AG08395 (cell line): ENCODE results near the gene RTF2.
A peak's percentile ranks its signal among the peaks of the same experiment; 100 is the strongest.

Experiments
- DNase-seq: peaks from one replicate; pipeline ENCODE4 v3.0.0; 2012; ENCODE audit warnings: mixed read lengths, low spot score

RTF2 gene, protein sequence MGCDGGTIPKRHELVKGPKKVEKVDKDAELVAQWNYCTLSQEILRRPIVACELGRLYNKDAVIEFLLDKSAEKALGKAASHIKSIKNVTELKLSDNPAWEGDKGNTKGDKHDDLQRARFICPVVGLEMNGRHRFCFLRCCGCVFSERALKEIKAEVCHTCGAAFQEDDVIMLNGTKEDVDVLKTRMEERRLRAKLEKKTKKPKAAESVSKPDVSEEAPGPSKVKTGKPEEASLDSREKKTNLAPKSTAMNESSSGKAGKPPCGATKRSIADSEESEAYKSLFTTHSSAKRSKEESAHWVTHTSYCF

DNA sequence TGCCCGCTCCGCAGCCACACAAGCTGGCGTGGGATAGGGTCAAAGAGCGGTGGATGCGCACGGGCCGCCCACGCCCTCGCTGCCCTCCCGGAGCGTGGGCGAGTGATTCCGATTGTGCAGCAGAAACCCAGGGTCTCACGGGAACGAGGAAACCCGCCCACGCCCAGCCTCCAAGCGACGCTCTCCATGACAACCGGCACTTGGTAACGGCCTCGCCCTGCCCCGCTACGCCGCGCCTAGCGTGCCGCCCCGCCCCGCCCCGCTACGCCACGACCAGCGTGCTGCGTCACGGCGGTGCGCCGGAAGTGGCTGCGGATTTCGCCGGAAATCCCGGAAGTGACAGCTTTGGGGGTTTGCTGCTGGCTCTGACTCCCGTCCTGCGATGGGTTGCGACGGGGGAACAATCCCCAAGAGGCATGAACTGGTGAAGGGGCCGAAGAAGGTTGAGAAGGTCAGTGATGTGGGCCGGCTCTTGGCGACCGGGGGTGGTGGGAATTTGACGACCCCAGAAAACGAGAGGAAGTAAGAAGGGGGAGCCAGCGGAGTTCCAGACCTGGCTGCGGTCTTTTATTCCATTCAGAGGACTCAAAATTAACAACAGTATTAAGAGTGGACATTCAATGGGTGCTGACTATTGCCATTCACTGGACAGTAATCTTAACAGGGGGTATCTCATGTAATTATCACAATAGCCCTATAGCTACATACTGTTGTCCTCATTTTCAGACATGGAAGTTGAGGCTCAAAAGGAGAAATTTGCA lies at the start of gene RTF2:
Gene RTF2 (plus strand): TSS at position 312 of the 761 bp plus-strand sequence. CDS start 71 bp downstream, at position 383.
- peak; percentile 95 for DNase-seq

DNA sequence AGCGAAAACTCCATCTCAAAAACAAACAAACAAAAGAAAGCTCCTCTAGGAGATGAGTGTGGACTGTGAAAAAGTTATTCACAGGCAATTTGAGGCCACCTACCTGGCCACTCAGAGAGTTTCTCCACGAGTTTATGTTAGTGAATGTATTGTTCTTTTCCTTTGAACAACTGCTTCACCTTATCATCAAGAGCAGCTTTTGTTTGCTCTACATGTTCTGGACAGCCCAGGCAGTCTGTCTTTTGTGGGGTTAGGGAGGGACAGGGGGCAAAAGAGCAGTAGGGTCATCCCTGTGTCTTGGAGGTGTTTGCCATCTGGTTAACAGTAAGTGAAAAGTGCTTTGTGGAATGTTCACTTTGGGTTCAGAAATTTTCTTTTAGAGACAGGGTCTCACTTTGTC lies 48.4 kb upstream of the RTF2 start:
- no peak for DNase-seq

DNA sequence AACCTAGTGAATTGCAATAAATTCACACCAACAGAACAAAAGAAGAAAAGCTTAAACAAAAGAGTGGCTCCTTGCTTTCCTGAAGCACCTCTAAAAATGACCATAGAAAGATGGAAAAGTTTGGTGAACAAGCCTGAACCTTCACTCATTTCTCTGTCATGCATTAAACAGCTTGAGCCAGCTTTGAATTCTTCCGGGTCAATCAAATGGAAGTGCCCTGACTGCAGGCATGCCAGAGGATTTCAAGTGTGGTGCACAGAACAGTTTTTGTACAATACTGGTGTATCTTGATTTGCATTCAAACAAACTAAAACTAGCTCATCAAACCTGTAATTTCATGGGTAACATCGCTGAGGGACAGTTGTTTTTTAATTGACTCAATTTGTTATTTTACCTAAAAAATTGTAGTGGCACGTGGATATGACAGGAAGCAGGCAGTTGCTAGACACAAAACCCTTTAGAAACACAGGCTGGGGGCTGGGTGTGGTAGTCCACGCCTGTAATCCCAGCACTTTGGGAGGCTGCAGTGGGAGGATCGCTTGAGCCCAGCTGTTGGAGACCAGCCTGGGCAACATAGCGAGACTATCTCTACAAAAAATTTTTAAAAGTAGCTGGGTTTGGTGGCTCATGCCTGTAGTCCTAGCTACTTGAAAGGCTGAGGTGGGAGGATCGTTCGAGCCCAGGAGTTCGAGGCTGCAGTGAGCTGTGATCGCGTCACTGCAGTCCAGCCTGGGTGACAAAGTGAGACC lies 47.3 kb upstream of the RTF2 start:
- DNase-seq: no peak

DNA sequence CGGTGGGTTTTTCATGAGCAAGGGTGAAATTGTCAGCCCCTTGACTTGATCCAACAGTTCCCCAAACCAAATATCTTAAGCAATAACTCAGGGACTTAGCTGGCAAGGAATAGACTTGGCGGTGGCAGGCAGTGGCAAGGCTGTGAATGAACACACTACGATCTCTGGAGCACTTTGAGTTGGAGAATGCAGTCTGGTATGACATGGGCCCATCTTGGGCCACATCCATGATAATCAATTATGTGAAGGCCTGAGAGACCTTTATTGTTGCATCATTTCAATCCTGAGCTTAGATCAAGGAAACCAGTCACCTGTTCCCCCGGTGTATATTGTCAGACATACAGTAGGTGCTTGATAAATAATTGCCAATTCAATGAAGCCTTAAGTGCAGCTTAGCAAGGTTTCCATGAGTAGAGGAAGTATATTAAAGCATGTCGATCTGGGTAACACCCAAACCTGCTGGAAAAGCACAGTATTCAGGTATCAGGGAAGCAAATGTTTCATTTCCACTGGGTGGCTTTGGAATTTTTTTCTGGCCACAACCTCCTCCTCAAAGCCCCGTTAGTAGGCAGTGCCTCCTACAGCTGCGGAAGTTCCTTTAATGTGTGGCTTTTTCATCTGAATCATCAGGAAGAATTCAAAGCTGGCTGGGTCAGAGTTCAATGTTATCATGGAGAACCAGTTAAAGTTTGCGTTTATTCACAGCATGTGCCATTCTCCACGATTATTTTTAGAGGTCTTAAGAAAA lies 46.2 kb upstream of the RTF2 start:
- peak; percentile 75 for DNase-seq

DNA sequence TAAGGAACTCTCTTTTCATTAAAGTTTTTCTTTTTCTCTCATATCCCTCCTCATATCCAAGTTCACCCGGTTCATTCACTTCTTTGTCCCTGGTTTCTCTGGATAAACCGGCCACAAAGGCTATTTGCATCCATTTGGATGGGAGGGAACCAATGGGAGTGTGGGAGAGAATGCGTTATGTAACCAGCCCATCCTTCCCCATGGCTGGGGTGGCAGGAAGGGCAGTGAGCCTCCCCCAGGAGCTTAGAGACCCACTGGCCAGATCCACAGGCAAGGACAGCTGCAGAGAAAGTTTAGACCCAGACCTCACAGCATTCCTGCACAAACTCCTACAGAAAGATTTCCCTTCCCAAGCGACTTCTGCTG lies 45.6 kb upstream of the RTF2 start:
- DNase-seq: no peak

DNA sequence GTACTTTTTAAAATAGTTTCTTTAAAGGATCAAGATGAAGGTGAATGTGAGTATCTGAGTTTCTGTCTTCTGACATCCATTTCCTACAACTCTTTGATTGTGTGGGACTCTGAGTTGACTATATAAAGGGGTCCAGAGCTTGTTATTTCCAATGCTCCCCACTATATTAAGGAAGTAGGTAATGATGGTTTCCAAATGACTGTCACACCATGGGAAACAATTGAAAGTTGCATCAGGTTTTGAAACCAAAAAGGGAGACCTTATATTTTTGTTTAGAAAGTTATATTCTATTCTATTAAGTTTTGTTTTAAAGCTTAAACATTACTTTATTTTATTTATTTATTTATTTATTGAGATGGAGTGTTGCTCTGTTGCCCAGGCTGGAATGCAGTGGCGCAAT lies 45.2 kb upstream of the RTF2 start:
- no peak for DNase-seq

DNA sequence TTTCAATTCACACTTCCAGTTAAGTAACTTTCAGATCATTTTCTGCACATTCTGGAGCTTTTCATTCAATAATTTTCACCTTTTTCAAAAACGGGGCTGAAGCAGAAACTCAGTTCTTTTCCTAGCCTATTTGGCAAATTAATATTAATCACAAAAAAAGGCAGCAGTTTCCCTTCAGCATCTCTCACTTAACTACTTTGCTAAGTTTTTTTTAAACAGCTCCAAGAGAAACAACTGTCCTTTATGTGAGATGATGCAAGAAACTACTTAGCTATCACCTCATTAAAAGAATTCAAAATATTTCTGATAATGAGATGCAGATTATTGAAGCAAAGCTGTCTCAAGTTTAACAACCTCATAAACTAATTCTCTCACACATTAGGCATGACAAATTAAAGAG lies 44.5 kb upstream of the RTF2 start:
- DNase-seq: no peak

DNA sequence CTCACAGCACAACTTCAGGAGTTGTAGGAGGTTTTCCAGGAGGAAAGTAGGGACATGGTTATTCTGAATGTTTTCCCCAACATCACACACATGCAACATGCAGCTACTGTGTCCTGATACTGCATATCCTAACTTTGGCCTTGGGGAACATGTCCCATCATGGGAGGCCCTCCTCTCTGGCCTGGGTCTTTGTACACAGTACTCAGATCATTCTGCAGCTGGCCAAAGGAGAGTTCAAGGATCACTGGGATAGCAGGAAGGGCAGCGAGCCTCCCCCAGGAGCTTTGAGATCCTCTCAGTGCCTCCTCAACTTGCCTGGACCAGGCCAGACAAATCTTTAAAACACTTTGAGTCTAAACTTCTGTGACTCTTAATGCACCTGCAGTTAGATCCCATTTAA lies 43.5 kb upstream of the RTF2 start:
- no peak for DNase-seq

DNA sequence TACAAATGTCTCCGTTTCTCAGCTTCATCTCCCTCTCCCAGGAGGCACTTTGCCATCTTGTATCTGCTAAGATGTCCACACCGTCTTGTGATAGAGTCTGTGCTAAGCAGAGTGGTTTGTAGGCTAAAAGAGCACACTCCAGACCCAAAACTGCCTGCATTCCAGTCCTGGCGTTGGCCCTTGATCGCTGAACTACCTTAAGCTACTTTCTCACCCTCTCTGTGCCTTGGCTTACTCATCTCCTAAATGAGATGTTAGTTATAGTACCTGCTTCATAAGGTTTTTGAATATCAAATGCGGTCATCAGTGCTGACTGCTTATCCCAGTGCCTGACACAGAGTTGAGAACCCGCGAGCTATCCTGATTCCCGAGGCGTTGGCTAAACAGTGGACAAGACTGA lies 42.4 kb upstream of the RTF2 start:
- no peak for DNase-seq

DNA sequence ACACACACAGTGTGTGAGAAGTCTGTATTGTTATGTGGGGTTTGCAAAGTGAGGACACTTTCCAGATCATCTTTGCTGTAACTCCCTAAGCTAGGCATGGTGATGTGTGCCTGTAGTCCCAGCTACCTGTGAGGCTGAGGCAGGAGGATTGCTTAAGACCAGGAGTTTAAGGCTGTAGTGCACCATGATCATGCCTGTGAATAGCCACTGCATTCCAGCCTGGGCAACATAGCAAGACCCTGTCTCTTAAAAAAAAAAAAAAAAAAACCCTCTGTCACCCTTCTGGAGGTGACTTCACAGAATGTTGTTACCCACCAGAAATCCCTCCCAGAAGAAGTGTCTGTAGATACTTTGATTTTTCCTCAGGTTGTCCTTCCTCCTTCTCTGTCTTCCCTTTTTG lies 41.5 kb upstream of the RTF2 start:
- DNase-seq: no peak

DNA sequence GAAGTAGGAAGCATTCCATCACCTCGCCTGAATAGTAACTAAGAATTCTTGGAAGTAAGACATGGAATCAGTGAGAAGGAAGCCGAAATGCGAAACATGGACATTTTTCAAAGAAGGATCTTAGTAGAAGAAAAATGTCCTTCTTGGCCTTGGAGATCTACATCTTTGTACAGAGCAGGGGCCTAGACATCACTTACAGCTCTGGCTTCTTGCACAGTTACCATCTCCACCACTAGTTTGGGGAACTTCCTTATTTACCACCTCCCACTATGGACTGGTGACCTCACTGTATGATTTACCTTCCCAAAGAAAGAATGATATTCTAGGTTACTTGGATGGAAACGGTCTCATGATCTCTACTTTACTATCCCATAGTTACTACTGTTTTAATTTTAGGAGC lies 40.6 kb upstream of the RTF2 start:
- no peak for DNase-seq

DNA sequence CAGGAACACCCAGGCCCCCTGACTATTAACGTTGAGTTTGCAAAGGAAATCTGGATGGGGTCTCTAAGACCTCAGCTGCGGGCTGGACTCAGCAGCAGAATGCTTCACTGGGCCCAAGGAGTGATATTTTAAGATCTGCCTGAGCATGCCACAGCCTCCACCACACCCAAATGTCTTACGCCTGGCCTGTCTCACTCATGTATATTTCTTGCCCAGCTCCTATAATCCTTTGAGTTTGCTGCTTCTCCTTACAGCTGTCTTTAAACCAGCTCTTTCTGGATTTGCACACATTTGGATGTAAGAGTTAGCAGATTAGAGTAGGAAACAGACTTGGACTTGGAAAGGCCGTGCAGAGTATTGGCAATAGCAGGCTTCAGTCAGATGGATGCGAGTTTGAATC lies 40.0 kb upstream of the RTF2 start:
- no peak for DNase-seq

DNA sequence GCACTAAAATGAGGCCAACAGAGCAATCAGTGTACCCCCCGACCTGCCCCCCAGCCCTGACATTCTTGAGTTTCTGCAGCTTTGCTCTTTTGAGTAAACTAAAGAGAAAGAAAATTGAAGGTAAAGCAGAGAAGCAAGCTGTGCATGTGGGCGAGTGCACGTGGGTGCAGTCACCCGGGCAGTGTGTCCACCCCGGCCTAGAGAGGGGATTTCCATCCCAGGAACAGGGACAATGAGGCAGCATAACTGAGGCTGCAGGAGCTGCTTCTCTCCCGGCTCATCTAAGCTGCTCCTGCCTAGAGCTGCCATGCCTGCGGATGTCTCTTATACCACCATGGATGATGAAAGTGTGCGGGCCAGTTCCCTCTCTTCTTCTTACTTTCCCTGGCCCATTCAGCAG lies 39.5 kb upstream of the RTF2 start:
- no peak for DNase-seq

DNA sequence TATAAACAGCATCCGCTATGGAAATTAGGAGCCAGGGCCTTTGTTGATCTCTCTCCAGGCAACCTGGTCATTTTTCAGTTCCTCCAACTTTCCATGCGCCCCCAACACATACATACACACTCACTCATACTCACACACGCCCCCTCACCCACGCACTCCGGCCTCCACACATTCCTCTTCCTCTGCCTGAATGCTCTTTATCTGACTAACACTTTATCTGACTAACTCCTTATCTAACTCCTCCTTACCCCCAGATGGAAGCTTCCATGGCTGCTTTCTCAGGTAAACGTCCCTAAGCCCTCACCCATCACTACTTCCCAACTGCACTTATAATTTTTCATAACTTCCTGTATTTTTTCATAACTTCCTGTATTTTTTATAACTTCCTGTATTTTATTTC lies 38.9 kb upstream of the RTF2 start:
- DNase-seq: peak; percentile 58

DNA sequence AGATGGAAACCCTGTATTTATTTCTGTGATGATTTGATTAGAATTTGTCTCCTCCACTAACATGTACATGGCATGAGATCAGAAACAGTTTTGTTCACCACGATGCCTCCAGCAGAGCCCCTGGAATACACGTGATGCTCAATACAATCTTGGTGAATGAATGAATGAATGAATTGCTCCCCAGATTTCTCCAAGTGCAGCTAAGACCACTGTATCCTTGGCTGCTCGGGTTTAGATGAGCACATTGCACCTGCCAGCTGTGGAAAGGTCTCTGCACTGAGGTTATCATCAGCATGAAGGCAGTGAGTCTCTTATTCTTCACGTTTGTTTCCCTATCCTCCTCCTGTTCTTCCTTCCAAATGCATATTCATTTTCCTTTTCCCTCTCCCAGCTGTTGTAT lies 38.5 kb upstream of the RTF2 start:
- no peak for DNase-seq

DNA sequence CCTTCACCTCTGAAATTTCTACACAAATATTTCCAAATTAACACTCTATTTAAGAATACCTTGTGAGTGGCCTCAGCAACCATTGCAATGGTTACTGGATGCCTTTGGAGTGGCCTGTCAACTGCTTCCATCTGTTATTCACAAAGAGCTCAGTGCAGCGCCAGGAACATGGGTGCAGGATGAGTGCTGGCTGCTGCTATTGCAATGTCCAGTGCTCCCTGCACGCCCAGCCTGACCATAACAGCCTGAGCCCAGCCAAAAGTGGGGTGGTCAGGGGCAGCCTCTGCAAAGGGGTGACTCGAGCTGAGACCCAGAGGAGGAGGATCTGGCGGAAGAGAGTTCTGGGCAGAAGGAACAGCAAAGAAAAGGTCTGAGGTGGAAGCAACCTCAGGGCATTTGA lies 38.0 kb upstream of the RTF2 start:
- DNase-seq: no peak

DNA sequence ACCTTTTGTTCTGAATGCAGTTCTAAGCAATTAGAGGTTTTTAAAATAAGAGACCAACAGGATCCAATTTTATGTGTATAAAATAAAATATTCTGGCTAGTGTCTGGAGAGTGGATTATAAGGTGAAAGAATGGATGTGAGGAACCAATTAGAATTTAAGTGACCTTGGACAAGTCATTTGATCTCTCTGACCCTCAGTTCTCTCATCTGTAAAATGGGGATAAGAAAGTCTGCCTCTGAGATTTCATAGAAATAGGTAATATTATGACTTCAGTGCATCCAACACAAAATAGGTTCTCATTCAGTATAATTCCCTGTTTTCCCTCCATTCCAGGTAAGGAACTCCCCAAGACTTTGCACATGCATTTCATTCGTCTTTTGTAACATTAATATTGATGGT lies 37.5 kb upstream of the RTF2 start:
- DNase-seq: no peak

DNA sequence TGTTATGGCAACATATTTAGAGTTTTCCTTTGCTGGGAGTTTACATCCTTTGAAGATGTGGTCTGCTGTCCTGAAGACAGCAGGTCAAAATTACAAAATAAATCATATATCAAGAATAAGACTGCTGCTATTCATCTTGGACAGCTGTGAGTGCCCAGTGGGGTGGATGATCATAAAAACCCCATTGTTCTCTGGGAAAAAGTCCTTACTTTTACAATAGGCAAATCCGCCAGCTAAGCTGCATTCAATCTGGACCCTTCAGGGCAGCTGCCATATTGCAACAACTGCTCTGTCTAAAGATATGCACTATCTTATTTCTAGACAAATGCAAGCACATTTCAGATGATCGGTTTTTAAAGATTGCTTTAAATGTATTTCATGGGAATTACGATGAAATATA lies 37.0 kb upstream of the RTF2 start:
- no peak for DNase-seq

DNA sequence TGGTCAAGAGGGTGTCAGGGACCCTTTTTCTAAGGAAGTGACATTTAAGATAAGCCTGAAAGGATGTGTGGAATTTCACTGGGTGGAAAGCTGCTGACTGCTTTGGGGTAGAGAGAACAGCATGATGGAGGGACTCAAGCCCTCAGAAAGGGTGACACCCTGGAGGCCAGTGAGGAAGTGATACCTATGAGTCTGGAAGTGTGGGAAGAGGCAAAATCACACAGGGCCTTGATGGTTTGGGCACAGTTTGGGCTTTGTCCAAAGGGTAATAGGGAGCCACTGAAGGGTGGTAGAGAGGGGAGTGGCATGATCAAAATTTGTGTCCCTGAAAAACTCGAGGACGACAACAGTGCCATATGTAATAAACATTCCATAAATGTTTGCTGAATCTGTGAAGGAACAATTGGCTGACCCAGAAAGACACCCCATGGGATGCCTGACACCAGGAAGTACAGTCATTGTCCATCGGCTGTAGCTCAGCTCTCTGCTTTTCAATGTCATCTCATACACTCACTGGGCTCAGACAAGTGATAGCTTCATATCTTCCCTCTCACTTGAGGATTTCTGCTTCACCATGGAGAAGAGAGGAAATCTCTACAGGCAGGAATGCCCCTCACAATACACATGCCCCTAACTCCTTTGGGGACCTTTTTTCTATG lies 35.1 kb upstream of the RTF2 start:
- DNase-seq: peak; percentile 56

DNA sequence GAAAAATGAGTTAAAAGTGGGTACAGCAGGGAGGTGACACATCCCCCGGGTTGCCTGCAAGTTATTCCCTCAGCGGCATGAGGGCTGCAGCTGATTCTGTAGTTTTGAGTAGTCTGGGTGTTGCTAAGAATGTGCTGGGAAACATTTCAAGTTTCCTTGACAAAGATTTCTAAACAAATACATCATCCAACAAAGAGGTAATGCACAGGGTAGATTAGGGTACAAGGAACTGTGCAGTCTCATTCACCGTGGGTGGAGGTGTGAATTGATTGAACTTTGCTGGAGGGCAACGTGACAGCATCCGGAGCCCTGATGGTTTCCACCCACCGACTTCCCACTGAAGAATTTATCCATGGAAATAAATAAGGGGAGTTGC lies 34.6 kb upstream of the RTF2 start:
- peak; percentile 80 for DNase-seq

DNA sequence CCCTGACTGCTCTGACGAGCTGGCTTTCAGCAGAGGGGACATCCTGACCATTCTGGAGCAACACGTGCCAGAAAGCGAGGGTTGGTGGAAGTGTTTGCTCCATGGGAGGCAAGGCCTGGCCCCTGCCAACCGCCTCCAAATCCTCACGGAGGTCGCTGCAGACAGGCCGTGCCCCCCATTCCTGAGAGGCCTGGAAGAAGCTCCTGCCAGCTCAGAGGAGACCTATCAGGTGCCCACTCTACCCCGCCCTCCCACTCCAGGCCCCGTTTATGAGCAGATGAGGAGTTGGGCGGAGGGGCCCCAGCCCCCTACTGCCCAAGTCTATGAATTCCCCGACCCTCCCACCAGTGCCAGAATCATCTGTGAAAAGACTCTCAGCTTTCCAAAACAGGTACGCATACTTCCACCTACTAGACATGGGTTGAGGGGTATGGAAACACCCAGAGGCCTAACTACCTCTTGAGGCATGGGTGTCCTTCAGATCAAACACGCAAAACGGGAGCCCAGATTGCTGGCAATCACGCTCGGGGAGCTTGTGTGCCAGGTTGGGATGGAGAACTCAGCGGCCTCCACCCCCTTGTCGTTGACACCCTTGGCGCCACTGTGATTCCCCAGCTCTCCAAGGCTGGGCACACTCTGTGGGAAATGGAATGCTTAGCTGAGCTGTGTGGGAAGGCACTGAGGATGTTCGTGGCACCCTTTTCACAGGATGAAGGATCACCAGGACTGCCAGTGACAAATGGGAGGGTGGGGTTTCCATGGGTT lies 31.0 kb upstream of the RTF2 start:
- no peak for DNase-seq
